Panc1 (cell line): ENCODE data around the gene KLK4. TPM values are rescaled to one million over a fixed set of nuclear protein-coding genes. Genes with fewer than 3 reads are reported as not detected.

Source experiments
- ATAC-seq: fragments of 200-7000 bp; cut with Tn5 transposase; 2 replicates; pipeline ENCODE4 v1.9.1; 2020; ENCODE audit warnings: mild to moderate bottlenecking, moderate library complexity
- BruUV-seq: library from RNA; stranded (reverse); fragments of 400-500 nt; replicated peaks from 2 replicates; lab custom pipeline; 2021; lab: Mats Ljungman, UMichigan
- CTCF ChIA-PET: fragments of 300-600 bp; sonication (Branson Sonifier 250); formaldehyde crosslinking; loops from one replicate; lab custom pipeline; 2022; ENCODE audit warnings: antibody characterized with exemption; lab: Charles Lee
- POLR2A ChIA-PET: fragments of 300-600 bp; sonication (Branson Sonifier 250); formaldehyde crosslinking; loops from one replicate; lab custom pipeline; 2022; ENCODE audit warnings: antibody characterized with exemption; lab: Charles Lee
- DNase-seq: peaks from one replicate; pipeline ENCODE4 v3.0.0-alpha.2; 2010; ENCODE audit warnings: low read depth, low spot score
- H3K27ac ChIP-seq: 2 replicates; pipeline ENCODE4 v1.5.1; 2011; ENCODE audit warnings: mild to moderate bottlenecking, low read length, inconsistent platforms
- H3K27me3 ChIP-seq: fragments of 200-500 bp; sonication (Bioruptor generic); 2 replicates; pipeline ENCODE4 v1.6.0; 2014; ENCODE audit warnings: low read length, inconsistent platforms; ENCODE audit not compliant: control insufficient read depth, insufficient read depth
- H3K36me3 ChIP-seq: fragments of 200-500 bp; sonication (Bioruptor generic); 2 replicates; pipeline ENCODE4 v1.5.1; 2014; ENCODE audit warnings: inconsistent platforms, mild to moderate bottlenecking, low read length, moderate library complexity; ENCODE audit not compliant: control insufficient read depth, insufficient read depth
- H3K4me1 ChIP-seq: 2 replicates; pipeline ENCODE4 v1.5.1; 2011; ENCODE audit warnings: inconsistent platforms, mild to moderate bottlenecking, low read length, moderate library complexity; ENCODE audit not compliant: control insufficient read depth, insufficient read depth
- H3K4me3 ChIP-seq, 2 experiments: 2 replicates each; pipeline ENCODE4 v1.5.1; 2011 to 2012; ENCODE audit warnings: low read depth in 2 of 2, low read length in 2 of 2, mild to moderate bottlenecking in 2 of 2, inconsistent platforms in 1 of 2, moderate library complexity in 1 of 2
- H3K9me3 ChIP-seq: fragments of 200-500 bp; sonication (Bioruptor generic); 2 replicates; pipeline ENCODE4 v1.5.1; 2014; ENCODE audit warnings: low read depth, mild to moderate bottlenecking, inconsistent platforms, low read length, moderate library complexity; ENCODE audit not compliant: control insufficient read depth, insufficient read depth
- CTCF ChIP-seq: fragments of 450-650 bp; IDR thresholded peaks from 2 replicates; pipeline ENCODE4 v1.5.1; 2017; ENCODE audit warnings: mild to moderate bottlenecking
- POLR2AphosphoS5 ChIP-seq: IDR thresholded peaks from 2 replicates; pipeline ENCODE4 v1.6.1; 2012; ENCODE audit warnings: mild to moderate bottlenecking, low read depth, low read length, moderate library complexity
- REST ChIP-seq, 2 experiments: IDR thresholded peaks; 2 replicates each; pipeline ENCODE4 v1.6.1; 2011 to 2012; ENCODE audit warnings: low read depth in 2 of 2, control low read depth in 1 of 2, low read length in 1 of 2, mild to moderate bottlenecking in 1 of 2, moderate library complexity in 1 of 2; ENCODE audit not compliant: insufficient read depth in 1 of 2
- SIN3A ChIP-seq: IDR thresholded peaks from 2 replicates; pipeline ENCODE4 v1.6.1; 2012; ENCODE audit warnings: low read depth, mild to moderate bottlenecking, low read length, moderate library complexity, borderline replicate concordance; ENCODE audit not compliant: insufficient read depth
- TCF7L2 ChIP-seq: IDR thresholded peaks from 2 replicates; pipeline ENCODE4 v1.6.1; 2011; ENCODE audit warnings: mild to moderate bottlenecking, low read depth, low read length, inconsistent platforms
- in situ Hi-C: cut with HindIII; loops from 2 replicates; pipeline ENCODE4 v1.10.0; 2016; ENCODE audit warnings: low sequenced_read_pairs, low pct_unique_long_range_greater_than_20kb
- intact Hi-C: fragments of 100-400 bp; cut with micrococcal nuclease; formaldehyde crosslinking; loops from one replicate; pipeline ENCODE4 v1.10.0; 2022; ENCODE audit not compliant: unreplicated experiment
- total RNA-seq: library from RNA; stranded (reverse); gene quantifications from one replicate; pipeline ENCODE4 v1.2.1, GENCODE V29; 2021; ENCODE audit not compliant: unreplicated experiment

KLK4 gene
- total RNA-seq, 1 experiment from 2014 or later: not detected

GRCh38 chr19:50926144-50926543, 14.9 kb upstream of the KLK4 start:
- H3K4me1 ChIP-seq: no peaks in the 10 kb centered on the region; the same call in none of the 2 replicates
- POLR2A ChIA-PET: no interaction called here
- no peak overlapping the region for H3K4me3 ChIP-seq
- ATAC-seq: no peak
- intact Hi-C loops: loop anchor here (10.0 kb wide), 1 partner anchor 169 kb away; no protein-coding TSS in a partner anchor
- H3K27ac ChIP-seq: no peak overlapping the region
- H3K36me3 ChIP-seq: no peaks in the 10 kb centered on the region
- in situ Hi-C loops: no loop called here
- no peak for DNase-seq
- TF ChIP-seq TCF7L2 (no peak), POLR2AphosphoS5 (no peak), SIN3A (no peak), CTCF (no peak), REST (IDR thresholded peaks at IDR 0.05; ENCODE audit: insufficient read depth in 1 of 2, low read depth in 2 of 2, low read length in 1 of 2) (no peak)
- no peaks in the 10 kb centered on the region for H3K9me3 ChIP-seq
- 0 out of 2 replicates have a peak, but pooled peaks cover 2% of the 10 kb centered on the region for H3K27me3 ChIP-seq
- CTCF ChIA-PET: no interaction called here
- BruUV-seq: no TSS peak

GRCh38 chr19:50925734-50926133, 14.5 kb upstream of the KLK4 start:
- no peak for ATAC-seq
- Histone ChIP-seq H3K9me3 (no peaks in the 10 kb centered on the region), H3K4me1 (no peaks in the 10 kb centered on the region; the same call in none of the 2 replicates), H3K27me3 (0 out of 2 replicates have a peak, but pooled peaks cover 2% of the 10 kb centered on the region), H3K27ac (no peak overlapping the region), H3K36me3 (no peaks in the 10 kb centered on the region), H3K4me3 (no peak overlapping the region)
- no TSS peak for BruUV-seq
- intact Hi-C loops (loop anchor here (10.0 kb wide), 1 partner anchor 169 kb away; no protein-coding TSS in a partner anchor), in situ Hi-C loops (no loop called here)
- POLR2A ChIA-PET: no interaction called here
- CTCF ChIA-PET: no interaction called here
- no peak for DNase-seq
- TF ChIP-seq POLR2AphosphoS5 (no peak), TCF7L2 (no peak), REST (IDR thresholded peaks at IDR 0.05; ENCODE audit: insufficient read depth in 1 of 2, low read depth in 2 of 2, low read length in 1 of 2) (no peak), CTCF (no peak), SIN3A (no peak)
